Lung microvascular endothelial cell (primary cell): ENCODE data around the gene ST6GALNAC3. TPM values are rescaled to one million over a fixed set of nuclear protein-coding genes. Genes with fewer than 3 reads are reported as not detected.
"Not testable (repeated sequence)": the region's sequence is repeated elsewhere in the genome, so short reads cannot be mapped to it uniquely, and the experiment has no call there.

ENCODE experiments used
- DNase-seq, 2 donors: peaks; one replicate each; pipeline versions ENCODE4 v3.0.0 to v3.0.0-alpha.2; 2010; ENCODE audit warnings: low read depth in 2 of 2
- total RNA-seq: library from RNA; depleted of rRNA; stranded (reverse); fragments of >200 nt; gene quantifications from 2 replicates; pipeline ENCODE4 v1.2.1, GENCODE V29; 2014

Gene ST6GALNAC3
- total RNA-seq, 1 donor from 2014 or later: 41.5 TPM

GRCh38 chr1:76106251-76106650, 31.7 kb downstream of the ST6GALNAC3 start:
- no peak for DNase-seq

- no peak for DNase-seq
Measured at GRCh38 chr1:76106719-76107235, 32.2 kb downstream of the ST6GALNAC3 start.

GRCh38 chr1:76109404-76109803, 34.9 kb downstream of the ST6GALNAC3 start:
- peak in 1 of 2 donors; percentile 66 for DNase-seq

- no peak for DNase-seq
Measured at GRCh38 chr1:76109901-76110560, 35.5 kb downstream of the ST6GALNAC3 start.

GRCh38 chr1:76110666-76111065, 36.1 kb downstream of the ST6GALNAC3 start:
- DNase-seq: no peak

GRCh38 chr1:76112321-76112720, 37.8 kb downstream of the ST6GALNAC3 start:
- not testable (repeated sequence) for DNase-seq

GRCh38 chr1:76113446-76113845, 38.9 kb downstream of the ST6GALNAC3 start:
- DNase-seq: no peak

- DNase-seq: no peak
Measured at GRCh38 chr1:76115171-76115570, 40.6 kb downstream of the ST6GALNAC3 start.

GRCh38 chr1:76121850-76122249, 47.3 kb downstream of the ST6GALNAC3 start:
- no peak for DNase-seq

GRCh38 chr1:76122271-76122670, 47.7 kb downstream of the ST6GALNAC3 start:
- DNase-seq: no peak

- DNase-seq: not testable (repeated sequence)
Measured at GRCh38 chr1:76123411-76124064, 49.0 kb downstream of the ST6GALNAC3 start.

GRCh38 chr1:76124196-76124595, 49.6 kb downstream of the ST6GALNAC3 start:
- no peak for DNase-seq

GRCh38 chr1:76125473-76126219, 51.1 kb downstream of the ST6GALNAC3 start:
- DNase-seq: no peak

- no peak for DNase-seq
Measured at GRCh38 chr1:76128096-76128495, 53.5 kb downstream of the ST6GALNAC3 start.

- DNase-seq: no peak
Measured at GRCh38 chr1:76129731-76130130, 55.2 kb downstream of the ST6GALNAC3 start.

GRCh38 chr1:76130992-76131391, 56.4 kb downstream of the ST6GALNAC3 start:
- DNase-seq: no peak

- no peak for DNase-seq
Measured at GRCh38 chr1:76133977-76134376, 59.4 kb downstream of the ST6GALNAC3 start.

- DNase-seq: no peak
Measured at GRCh38 chr1:76135835-76136234, 61.3 kb downstream of the ST6GALNAC3 start.

GRCh38 chr1:76136894-76137293, 62.3 kb downstream of the ST6GALNAC3 start:
- DNase-seq: no peak

- no peak for DNase-seq
Measured at GRCh38 chr1:76137746-76138145, 63.2 kb downstream of the ST6GALNAC3 start.

- DNase-seq: peak; percentile 12 to 76
Measured at GRCh38 chr1:76138217-76138616, 63.7 kb downstream of the ST6GALNAC3 start.

- no peak for DNase-seq
Measured at GRCh38 chr1:76140227-76140626, 65.7 kb downstream of the ST6GALNAC3 start.
